Left lobe of liver (tissue), 2 donors: ENCODE data around the gene BCAS3. TPM values are rescaled to one million over a fixed set of nuclear protein-coding genes. Genes with fewer than 3 reads are reported as not detected.
"Not testable (repeated sequence)": the region's sequence is repeated elsewhere in the genome, so short reads cannot be mapped to it uniquely, and the experiment has no call there.

Source experiments
- ATAC-seq: fragments of 200-7000 bp; cut with Tn5 transposase; one replicate; pipeline ENCODE4 v1.9.1; 2020; ENCODE audit warnings: mild to moderate bottlenecking, moderate library complexity
- DNase-seq: peaks from one replicate; pipeline ENCODE4 v3.0.0-alpha.2; 2020; ENCODE audit warnings: low spot score
- total RNA-seq: library from RNA; stranded (reverse); gene quantifications from one replicate; pipeline ENCODE4 v1.2.1, GENCODE V29; 2021
- donor health status: DM: no; HTN: no; CAD: no; lungs with moderate emphysema.
- donor health status: DM: no; HTN: yes; CAD: no.

Gene BCAS3
- total RNA-seq, 1 donor from 2014 or later = 20.9 TPM

GRCh38 chr17:60744355-60744966 is 66.8 kb downstream of the BCAS3 start:
- DNase-seq (no peak), ATAC-seq (no peak)

GRCh38 chr17:60745544-60745943 is 67.9 kb downstream of the BCAS3 start:
- DNase-seq (no peak), ATAC-seq (no peak)

- DNase-seq (no peak), ATAC-seq (no peak)
Measured at GRCh38 chr17:60747069-60747808, 69.6 kb downstream of the BCAS3 start.

GRCh38 chr17:60748204-60748603 is 70.6 kb downstream of the BCAS3 start:
- no peak for ATAC-seq

GRCh38 chr17:60749050-60749449 is 71.4 kb downstream of the BCAS3 start:
- DNase-seq (no peak), ATAC-seq (no peak)

More at GRCh38 chr17:60748204-60748603, 70.6 kb downstream of the BCAS3 start:
- no peak for DNase-seq

- DNase-seq = no peak
- ATAC-seq = no peak
Measured at GRCh38 chr17:60749708-60750107, 72.1 kb downstream of the BCAS3 start.

- ATAC-seq = no peak
- DNase-seq = no peak
Measured at GRCh38 chr17:60750640-60751039, 73.0 kb downstream of the BCAS3 start.

GRCh38 chr17:60751884-60752283 is 74.2 kb downstream of the BCAS3 start:
- ATAC-seq (no peak), DNase-seq (no peak)

- no peak for ATAC-seq
- DNase-seq = no peak
Measured at GRCh38 chr17:60752873-60753577, 75.4 kb downstream of the BCAS3 start.

GRCh38 chr17:60754057-60754604 is 76.5 kb downstream of the BCAS3 start:
- DNase-seq = no peak
- ATAC-seq = no peak

GRCh38 chr17:60756798-60757197 is 79.1 kb downstream of the BCAS3 start:
- not testable (repeated sequence) for DNase-seq, ATAC-seq

- no peak for ATAC-seq
- DNase-seq = no peak
Measured at GRCh38 chr17:60757437-60757836, 79.8 kb downstream of the BCAS3 start.

GRCh38 chr17:60759756-60760155 is 82.1 kb downstream of the BCAS3 start:
- DNase-seq (no peak), ATAC-seq (no peak)

GRCh38 chr17:60761301-60761700 is 83.7 kb downstream of the BCAS3 start:
- DNase-seq, ATAC-seq: not testable (repeated sequence)

GRCh38 chr17:60766778-60767190 is 89.1 kb downstream of the BCAS3 start:
- ATAC-seq = no peak
- DNase-seq = no peak

- no peak for ATAC-seq
- no peak for DNase-seq
Measured at GRCh38 chr17:60767744-60768308, 90.2 kb downstream of the BCAS3 start.

- ATAC-seq = no peak
Measured at GRCh38 chr17:60769327-60769726, 91.7 kb downstream of the BCAS3 start.

GRCh38 chr17:60770946-60771422 is 93.3 kb downstream of the BCAS3 start:
- ATAC-seq (no peak), DNase-seq (no peak)

More at GRCh38 chr17:60769327-60769726, 91.7 kb downstream of the BCAS3 start:
- DNase-seq = no peak

- DNase-seq, ATAC-seq: not testable (repeated sequence)
Measured at GRCh38 chr17:60771621-60772020, 94.0 kb downstream of the BCAS3 start.

GRCh38 chr17:60773552-60773951 is 95.9 kb downstream of the BCAS3 start:
- ATAC-seq (no peak), DNase-seq (no peak)

GRCh38 chr17:60781880-60782412 is 104.3 kb downstream of the BCAS3 start:
- no peak for DNase-seq
- no peak for ATAC-seq
